Transverse colon (tissue), 4 donors: ENCODE measurements around the gene EFNA5.

ENCODE experiments used
- EP300 ChIP-seq: sonication (generic); formaldehyde crosslinking; IDR thresholded peaks from one replicate; pipeline ENCODE4 v1.6.1; 2017; ENCODE audit warnings: antibody characterized with exemption, low read depth
- POLR2A ChIP-seq: fragments of 450-650 bp; IDR thresholded peaks from one replicate; pipeline ENCODE4 v1.6.1; 2016; ENCODE audit warnings: antibody characterized with exemption, mild to moderate bottlenecking, moderate library complexity
- POLR2AphosphoS5 ChIP-seq, 3 donors: sonication (generic); formaldehyde crosslinking; IDR thresholded peaks; one replicate each; pipeline ENCODE4 v1.6.1; 2016; ENCODE audit warnings: antibody characterized with exemption in 3 of 3
- TF ChIP-seq, protein P1 (sequence below), 5 experiments: fragments of 200-600 bp in 3 of 5; fragments of 450-650 bp in 2 of 5; sonication (generic) in 3 of 5; IDR thresholded peaks; 1 replicate in 2 of 5; 2 replicates in 3 of 5; pipeline ENCODE4 v1.5.1; 2016 to 2017; ENCODE audit warnings: antibody characterized with exemption in 5 of 5, inconsistent platforms in 3 of 5, mild to moderate bottlenecking in 2 of 5, moderate library complexity in 1 of 5

GRCh38 chr5:107459605-107460004 is 211.1 kb downstream of the EFNA5 start:
- TF ChIP-seq, protein P1, sequence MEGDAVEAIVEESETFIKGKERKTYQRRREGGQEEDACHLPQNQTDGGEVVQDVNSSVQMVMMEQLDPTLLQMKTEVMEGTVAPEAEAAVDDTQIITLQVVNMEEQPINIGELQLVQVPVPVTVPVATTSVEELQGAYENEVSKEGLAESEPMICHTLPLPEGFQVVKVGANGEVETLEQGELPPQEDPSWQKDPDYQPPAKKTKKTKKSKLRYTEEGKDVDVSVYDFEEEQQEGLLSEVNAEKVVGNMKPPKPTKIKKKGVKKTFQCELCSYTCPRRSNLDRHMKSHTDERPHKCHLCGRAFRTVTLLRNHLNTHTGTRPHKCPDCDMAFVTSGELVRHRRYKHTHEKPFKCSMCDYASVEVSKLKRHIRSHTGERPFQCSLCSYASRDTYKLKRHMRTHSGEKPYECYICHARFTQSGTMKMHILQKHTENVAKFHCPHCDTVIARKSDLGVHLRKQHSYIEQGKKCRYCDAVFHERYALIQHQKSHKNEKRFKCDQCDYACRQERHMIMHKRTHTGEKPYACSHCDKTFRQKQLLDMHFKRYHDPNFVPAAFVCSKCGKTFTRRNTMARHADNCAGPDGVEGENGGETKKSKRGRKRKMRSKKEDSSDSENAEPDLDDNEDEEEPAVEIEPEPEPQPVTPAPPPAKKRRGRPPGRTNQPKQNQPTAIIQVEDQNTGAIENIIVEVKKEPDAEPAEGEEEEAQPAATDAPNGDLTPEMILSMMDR (IDR thresholded peaks at IDR 0.05): no peak
- TF ChIP-seq POLR2A (no peak), POLR2AphosphoS5 (IDR thresholded peaks at IDR 0.05) (no peak), EP300 (no peak)
